Natural killer cell treated with Interleukin-12 subunit alpha and Interleukin-12 subunit beta and Interleukin-15 and Interleukin-18, amount 100 ng/mL, for 72 hours (primary cell): Measurements from ENCODE around the gene ITM2B. TPM values are rescaled to one million over a fixed set of nuclear protein-coding genes. Genes with fewer than 3 reads are reported as not detected.
A peak's percentile ranks its signal among the peaks of the same experiment; 100 is the strongest.
"Not testable (repeated sequence)": the region's sequence is repeated elsewhere in the genome, so short reads cannot be mapped to it uniquely, and the experiment has no call there.

Experiments
- ATAC-seq, 2 donors: fragments of 150-1000 bp; cut with Tn5 transposase in 1 of 2; sonication (Bioruptor Pico), chemical (Tn5 transposase) in 1 of 2; 2 replicates each; pipeline ENCODE4 v1.10.0; 2021
- DNase-seq: peaks from one replicate; pipeline ENCODE4 v3.0.0; 2022; ENCODE audit warnings: low spot score
- H3K27ac Mint-ChIP-seq, 2 donors: 1 replicate in 1 of 2; 2 replicates in 1 of 2; pipeline ENCODE4 v1.8.0; 2022; ENCODE audit warnings: mixed read lengths in 2 of 2, mild to moderate bottlenecking in 1 of 2, moderate library complexity in 1 of 2
- H3K27me3 Mint-ChIP-seq, 2 donors: 1 replicate in 1 of 2; 2 replicates in 1 of 2; pipeline ENCODE4 v1.8.0; 2022; ENCODE audit warnings: mixed read lengths in 2 of 2
- H3K36me3 Mint-ChIP-seq: one replicate; pipeline ENCODE4 v1.8.0; 2022; ENCODE audit warnings: mixed read lengths
- H3K4me1 Mint-ChIP-seq, 2 donors: 1 replicate in 1 of 2; 2 replicates in 1 of 2; pipeline ENCODE4 v1.8.0; 2022; ENCODE audit warnings: low read depth in 2 of 2, mixed read lengths in 2 of 2, mild to moderate bottlenecking in 1 of 2
- H3K4me3 Mint-ChIP-seq: one replicate; pipeline ENCODE4 v1.8.0; 2022; ENCODE audit warnings: mixed read lengths
- H3K9me3 Mint-ChIP-seq: 2 replicates; pipeline ENCODE4 v1.8.0; 2022; ENCODE audit warnings: mixed read lengths
- total RNA-seq, 2 donors: library from RNA; stranded (reverse); gene quantifications; one replicate each; pipeline ENCODE4 v1.2.3, GENCODE V29; 2022

Gene ITM2B
- total RNA-seq, 2 donors from 2014 or later = 97.0 to 166 TPM

DNA sequence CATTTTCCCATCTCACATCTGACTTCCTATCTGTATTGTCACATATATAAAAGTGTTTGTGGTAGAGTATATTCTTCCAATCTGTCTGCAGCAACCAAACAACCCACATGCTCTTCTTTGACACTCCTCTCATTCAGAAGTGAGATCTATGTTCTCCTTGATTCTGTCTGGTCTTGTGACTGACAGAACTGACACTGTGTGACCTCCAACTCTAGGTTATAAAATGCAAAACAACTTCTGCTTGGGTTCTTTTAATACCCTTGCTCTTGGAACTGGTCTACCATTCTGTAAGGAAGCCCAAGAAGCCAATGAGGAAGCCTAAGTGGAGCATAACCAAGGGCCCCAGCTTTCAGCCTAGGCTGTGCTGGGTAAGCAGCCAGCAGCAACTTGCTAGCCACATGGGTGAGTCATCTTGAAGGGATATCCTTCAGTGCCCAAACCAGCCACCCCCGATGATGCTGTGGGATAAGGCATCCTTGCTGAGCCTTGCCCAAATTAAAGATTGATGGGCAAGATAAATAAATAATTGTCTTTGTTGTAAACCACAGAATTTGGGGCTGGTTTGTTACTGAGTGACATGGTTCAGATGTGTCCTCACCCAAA lies 18.4 kb upstream of the ITM2B start:
- DNase-seq = peak; percentile 67
- Mint-ChIP-seq H3K4me3 (peak overlapping the region; percentile 31), H3K27ac (peak overlapping the region; percentile 30 to 62)

GRCh38 chr13:48215511-48216203 lies 17.3 kb upstream of the ITM2B start:
- not testable (repeated sequence) for H3K27me3 Mint-ChIP-seq, ATAC-seq, H3K27ac Mint-ChIP-seq, H3K36me3 Mint-ChIP-seq, DNase-seq, H3K9me3 Mint-ChIP-seq, H3K4me3 Mint-ChIP-seq
- H3K4me1 Mint-ChIP-seq = peaks cover 27 to 34% of the 10 kb centered on the region in 2 donors

More for the DNA sequence above, 18.4 kb upstream of the ITM2B start:
- H3K4me1 Mint-ChIP-seq = peaks cover 23 to 32% of the 10 kb centered on the region in 2 donors
- H3K9me3 Mint-ChIP-seq = no peaks in the 10 kb centered on the region
- peaks cover 4 to 8% of the 10 kb centered on the region in 2 donors for H3K27me3 Mint-ChIP-seq
- peaks cover 5% of the 10 kb centered on the region for H3K36me3 Mint-ChIP-seq
- peak; percentile 80 to 84 for ATAC-seq

DNA sequence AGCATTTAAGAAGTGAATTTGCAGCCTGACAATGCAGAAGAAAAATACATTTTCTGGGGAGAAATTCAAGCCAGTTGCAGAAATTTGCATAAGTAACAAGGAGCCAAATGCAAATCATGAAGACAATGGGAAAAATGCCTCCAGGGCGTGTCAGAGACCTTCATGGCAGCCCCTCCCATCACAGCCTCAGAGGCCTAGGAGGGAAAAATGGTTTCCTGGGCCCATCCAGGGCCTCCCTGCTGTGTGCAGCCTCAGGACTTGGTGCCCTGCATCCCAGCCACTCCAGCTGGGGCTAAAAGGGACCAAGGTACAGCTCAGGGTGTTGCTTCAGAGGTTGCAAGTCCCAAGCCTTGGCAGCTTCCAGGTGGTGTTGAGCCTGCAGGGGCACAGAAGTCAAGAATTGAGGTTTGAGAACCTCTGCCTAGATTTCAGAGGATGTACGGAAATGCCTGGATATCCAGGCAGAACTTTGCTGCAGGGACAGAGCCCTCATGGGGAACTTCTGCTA lies 16.7 kb upstream of the ITM2B start:
- no peak for ATAC-seq

DNA sequence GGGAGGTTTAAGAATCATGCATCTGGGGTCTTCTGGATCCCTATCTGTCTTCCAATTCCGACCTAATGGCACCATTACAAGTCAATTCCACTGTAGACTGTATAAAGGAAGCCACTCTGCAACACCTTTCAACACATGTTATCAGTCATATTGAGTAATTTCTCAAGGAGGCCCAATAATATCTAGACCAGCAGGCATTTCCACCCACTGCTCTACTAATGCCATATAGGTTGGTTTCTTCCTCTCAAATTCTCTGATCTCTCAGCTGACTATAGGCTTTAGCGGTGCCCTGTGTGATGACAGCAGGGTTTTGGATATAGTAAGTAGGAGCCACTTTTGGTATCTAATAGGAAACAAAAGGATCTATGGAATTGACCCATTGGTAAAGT lies 12.4 kb upstream of the ITM2B start:
- DNase-seq (no peak), ATAC-seq (peak; percentile 74 to 79)
- Mint-ChIP-seq H3K9me3 (no peaks in the 10 kb centered on the region), H3K4me3 (peak overlapping the region; percentile 77), H3K36me3 (peaks cover 4% of the 10 kb centered on the region), H3K27me3 (no peaks in the 10 kb centered on the region), H3K4me1 (peaks cover 35 to 43% of the 10 kb centered on the region in 2 donors), H3K27ac (peak overlapping the region; percentile 74 to 93)

More for the DNA sequence above, 16.7 kb upstream of the ITM2B start:
- H3K27me3 Mint-ChIP-seq = peaks cover 4 to 8% of the 10 kb centered on the region in 2 donors
- H3K9me3 Mint-ChIP-seq = no peaks in the 10 kb centered on the region
- H3K4me1 Mint-ChIP-seq = peaks cover 32 to 40% of the 10 kb centered on the region in 2 donors
- H3K36me3 Mint-ChIP-seq = peaks cover 5% of the 10 kb centered on the region
- no peak overlapping the region for H3K4me3 Mint-ChIP-seq
- no peak for DNase-seq
- no peak overlapping the region for H3K27ac Mint-ChIP-seq

- H3K9me3 Mint-ChIP-seq = no peaks in the 10 kb centered on the region
- peak overlapping the region; percentile 77 for H3K4me3 Mint-ChIP-seq
- peaks cover 35 to 38% of the 10 kb centered on the region in 2 donors for H3K4me1 Mint-ChIP-seq
- H3K27me3 Mint-ChIP-seq = no peaks in the 10 kb centered on the region
- ATAC-seq = peak; percentile 43 to 62
- peak overlapping the region; percentile 74 to 93 for H3K27ac Mint-ChIP-seq
- no peaks in the 10 kb centered on the region for H3K36me3 Mint-ChIP-seq
- no peak for DNase-seq
Observed at GRCh38 chr13:48220981-48221685, 11.9 kb upstream of the ITM2B start.

DNA sequence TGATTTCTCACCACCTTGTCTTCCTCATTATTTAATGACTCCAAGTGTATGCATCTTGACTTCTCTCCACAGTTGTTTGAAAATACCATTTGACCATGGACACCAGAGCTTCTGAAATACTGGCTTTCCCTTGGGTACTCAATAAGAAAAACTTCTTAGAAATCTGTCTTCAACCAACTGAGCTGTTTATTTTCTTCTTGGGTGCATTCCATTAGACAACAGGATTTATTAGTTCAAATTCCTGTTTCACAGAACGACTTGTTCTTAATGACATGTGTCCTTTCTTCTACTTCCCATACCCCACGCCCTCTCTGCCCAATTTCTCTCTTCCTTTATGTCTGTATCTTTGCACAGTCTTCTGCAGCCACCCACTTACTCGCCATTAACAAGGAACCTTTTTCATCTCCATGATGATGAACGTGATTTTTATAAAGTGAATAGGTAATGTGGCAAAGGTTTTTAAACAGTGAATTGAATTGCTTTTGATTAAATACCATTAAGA lies 11.3 kb upstream of the ITM2B start:
- Mint-ChIP-seq H3K4me1 (peaks cover 35 to 38% of the 10 kb centered on the region in 2 donors), H3K27ac (peak overlapping the region; percentile 74 to 93), H3K4me3 (peak overlapping the region; percentile 77), H3K27me3 (no peaks in the 10 kb centered on the region), H3K9me3 (no peaks in the 10 kb centered on the region), H3K36me3 (no peaks in the 10 kb centered on the region)
- ATAC-seq = no peak
- no peak for DNase-seq

DNA sequence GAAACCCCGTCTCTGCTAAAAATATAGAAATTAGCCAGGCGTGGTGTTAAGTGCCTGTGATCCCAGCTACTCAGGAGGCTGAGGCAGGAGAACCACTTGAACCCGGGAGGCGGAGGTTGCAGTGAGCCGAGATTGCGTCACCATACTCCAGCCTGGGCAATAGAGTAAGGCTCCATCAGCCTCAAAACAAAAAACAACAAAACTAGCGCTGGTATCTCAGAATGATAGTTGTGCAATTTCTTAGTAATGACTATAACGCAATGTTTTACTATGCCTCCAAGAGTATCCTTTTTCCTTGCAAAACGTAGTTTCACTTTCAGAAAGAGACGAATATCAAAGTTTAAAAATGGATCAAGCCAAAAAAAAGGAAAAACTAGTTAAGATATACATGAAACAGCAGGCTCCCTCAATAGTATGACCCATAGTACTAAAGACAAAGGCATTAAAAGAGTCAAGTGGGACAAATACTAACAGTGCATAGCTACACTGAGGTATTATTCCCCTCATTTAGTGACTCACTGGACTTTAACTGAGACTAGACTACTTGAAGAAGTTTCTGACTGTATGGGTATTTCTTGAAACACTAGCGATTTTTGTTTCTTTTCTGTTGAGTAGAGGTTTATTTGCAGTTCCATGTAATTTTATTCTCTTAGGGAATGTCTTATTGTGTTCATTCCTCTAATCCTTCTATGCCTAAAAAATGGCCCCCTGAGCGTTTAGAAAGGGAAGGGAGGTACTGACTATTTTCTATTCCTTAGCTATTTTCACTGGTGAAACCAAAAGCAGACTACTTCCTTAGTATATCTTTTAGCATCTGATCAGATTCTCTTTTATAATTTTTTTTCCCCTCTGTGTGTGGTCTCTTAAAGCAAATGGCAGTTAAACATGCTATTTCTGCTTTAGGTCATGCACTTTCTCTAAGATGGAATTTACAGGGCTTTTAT lies 10.4 kb upstream of the ITM2B start:
- Mint-ChIP-seq H3K36me3 (no peaks in the 10 kb centered on the region), H3K27ac (peak overlapping the region; percentile 74 to 93), H3K9me3 (no peaks in the 10 kb centered on the region), H3K4me3 (peak overlapping the region; percentile 77), H3K27me3 (peaks cover under 1% of the 10 kb centered on the region in 2 donors), H3K4me1 (peaks cover 36 to 38% of the 10 kb centered on the region in 2 donors)
- ATAC-seq (peak; percentile 80 to 87), DNase-seq (no peak)

DNA sequence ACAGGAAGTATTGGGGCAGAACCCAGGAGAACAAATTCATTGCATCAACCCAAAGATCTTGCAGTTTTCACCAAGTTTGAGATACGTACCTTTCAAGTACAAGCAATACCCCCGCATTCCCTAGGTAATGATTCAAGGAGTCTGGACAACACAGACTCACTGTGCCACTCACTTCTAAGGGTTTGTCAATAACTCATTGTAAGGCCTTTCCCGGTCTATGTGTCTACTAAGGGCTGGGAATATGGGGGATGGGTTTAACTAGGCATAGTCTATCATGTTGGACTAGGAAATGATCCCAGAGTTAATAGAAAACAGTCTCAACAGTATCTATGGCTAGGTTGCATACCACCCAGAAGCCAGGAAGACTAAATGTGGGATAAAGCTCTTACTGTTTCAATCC lies 8.3 kb upstream of the ITM2B start:
- no peak for DNase-seq
- H3K27me3 Mint-ChIP-seq = peaks cover 3 to 10% of the 10 kb centered on the region in 2 donors
- ATAC-seq = no peak
- no peak overlapping the region for H3K4me3 Mint-ChIP-seq
- H3K4me1 Mint-ChIP-seq = peaks cover 35 to 37% of the 10 kb centered on the region in 2 donors
- no peaks in the 10 kb centered on the region for H3K9me3 Mint-ChIP-seq
- no peak overlapping the region for H3K27ac Mint-ChIP-seq
- H3K36me3 Mint-ChIP-seq = no peaks in the 10 kb centered on the region

GRCh38 chr13:48230541-48230940 lies 2.5 kb upstream of the ITM2B start:
- ATAC-seq (no peak), DNase-seq (no peak)
- H3K4me1 Mint-ChIP-seq = peaks cover 10 to 22% of the 10 kb centered on the region in 2 donors
- no peak overlapping the region for H3K4me3 Mint-ChIP-seq
- peaks cover 3 to 10% of the 10 kb centered on the region in 2 donors for H3K27me3 Mint-ChIP-seq
- H3K36me3 Mint-ChIP-seq = no peaks in the 10 kb centered on the region
- no peaks in the 10 kb centered on the region for H3K9me3 Mint-ChIP-seq
- no peak overlapping the region for H3K27ac Mint-ChIP-seq

DNA sequence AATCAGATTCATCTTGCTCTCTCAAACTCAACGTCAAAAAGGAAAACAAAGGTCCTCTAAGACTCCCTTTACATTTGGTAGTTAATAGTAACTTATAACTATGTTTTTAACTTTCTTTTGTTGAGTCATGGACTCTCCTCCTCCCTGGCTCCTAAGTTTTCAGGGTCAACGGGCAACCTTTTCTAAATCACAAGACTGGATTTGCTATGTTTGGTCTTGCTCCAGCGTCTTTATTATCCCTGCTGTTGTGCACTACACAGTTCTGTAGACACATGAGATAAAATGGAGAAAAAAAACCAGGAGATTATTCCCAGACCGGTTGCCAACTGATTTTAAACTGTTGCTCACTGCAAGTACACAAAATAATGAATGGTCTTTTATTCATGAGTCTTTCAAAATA lies 1.9 kb upstream of the ITM2B start:
- peaks cover 15 to 28% of the 10 kb centered on the region in 2 donors for H3K4me1 Mint-ChIP-seq
- no peaks in the 10 kb centered on the region for H3K9me3 Mint-ChIP-seq
- no peaks in the 10 kb centered on the region for H3K36me3 Mint-ChIP-seq
- ATAC-seq (no peak), DNase-seq (no peak)
- H3K4me3 Mint-ChIP-seq = no peak overlapping the region
- peaks cover 3 to 10% of the 10 kb centered on the region in 2 donors for H3K27me3 Mint-ChIP-seq
- peak overlapping the region in 1 of 2 donors; percentile 96 for H3K27ac Mint-ChIP-seq

DNA sequence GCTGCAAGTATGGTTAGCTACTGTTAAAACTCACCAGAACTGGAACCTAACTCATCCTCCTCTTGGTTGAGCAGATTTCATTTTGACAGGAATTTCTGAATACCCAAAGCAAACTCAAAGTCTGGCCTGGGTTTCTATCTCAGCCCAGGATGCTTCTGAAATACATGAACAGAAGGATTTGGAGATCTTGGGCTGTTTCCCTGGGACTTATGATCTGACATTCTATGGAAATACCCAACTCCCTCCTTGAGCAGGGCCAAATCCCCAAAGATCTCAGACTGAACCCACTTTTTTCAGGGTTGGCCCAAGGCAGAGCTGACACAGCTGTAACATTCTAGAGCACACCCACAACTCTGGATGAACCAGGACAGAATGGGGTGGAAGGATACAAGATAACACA lies 1.1 kb upstream of the ITM2B start:
- ATAC-seq (no peak), DNase-seq (no peak)
- H3K4me1 Mint-ChIP-seq = peaks cover 24 to 36% of the 10 kb centered on the region in 2 donors
- H3K4me3 Mint-ChIP-seq = peak overlapping the region; percentile 90
- H3K27ac Mint-ChIP-seq = peak overlapping the region; percentile 67 to 96
- H3K27me3 Mint-ChIP-seq = peaks cover 3 to 10% of the 10 kb centered on the region in 2 donors
- no peaks in the 10 kb centered on the region for H3K9me3 Mint-ChIP-seq
- no peaks in the 10 kb centered on the region for H3K36me3 Mint-ChIP-seq

DNA sequence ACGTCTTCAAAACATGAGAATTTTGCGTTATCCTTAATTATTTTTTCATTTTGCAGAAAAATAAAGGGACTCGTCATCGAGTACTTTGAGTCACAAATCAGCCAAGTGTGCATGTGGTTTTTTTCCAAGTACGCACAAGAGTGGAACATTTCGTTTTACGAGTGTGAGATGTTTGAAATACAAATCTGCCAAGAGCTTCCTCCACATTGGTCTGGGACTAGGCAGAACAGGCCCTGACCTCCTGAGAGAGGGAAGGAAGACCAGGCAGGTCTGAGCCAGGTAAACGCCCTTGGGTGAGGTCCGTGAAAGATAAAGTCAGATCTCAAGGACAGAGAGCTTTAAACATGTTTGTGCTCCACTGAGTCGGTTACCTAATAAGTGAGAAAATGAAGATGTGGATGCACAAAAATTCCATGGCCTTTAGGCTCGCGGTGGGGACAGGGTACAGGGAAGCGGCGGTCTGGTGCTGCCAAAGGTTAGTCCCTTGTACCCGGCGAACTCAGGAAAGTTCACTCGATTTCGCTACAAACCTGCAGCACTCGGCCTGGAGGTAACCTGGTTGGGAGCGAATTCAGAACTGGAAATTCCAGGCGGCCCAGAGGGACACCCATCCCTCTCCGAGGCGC lies 473 bp upstream of the ITM2B start:
- H3K27ac Mint-ChIP-seq = peak overlapping the region; percentile 67 to 96
- no peaks in the 10 kb centered on the region for H3K36me3 Mint-ChIP-seq
- DNase-seq = no peak
- peaks cover 30 to 42% of the 10 kb centered on the region in 2 donors for H3K4me1 Mint-ChIP-seq
- no peaks in the 10 kb centered on the region for H3K9me3 Mint-ChIP-seq
- ATAC-seq = peak in 1 of 2 donors; percentile 12
- H3K27me3 Mint-ChIP-seq = peaks cover 3 to 10% of the 10 kb centered on the region in 2 donors
- H3K4me3 Mint-ChIP-seq = peak overlapping the region; percentile 90
